Measurements from ENCODE around the gene CCDC136.

The CCDC136 gene

DNA sequence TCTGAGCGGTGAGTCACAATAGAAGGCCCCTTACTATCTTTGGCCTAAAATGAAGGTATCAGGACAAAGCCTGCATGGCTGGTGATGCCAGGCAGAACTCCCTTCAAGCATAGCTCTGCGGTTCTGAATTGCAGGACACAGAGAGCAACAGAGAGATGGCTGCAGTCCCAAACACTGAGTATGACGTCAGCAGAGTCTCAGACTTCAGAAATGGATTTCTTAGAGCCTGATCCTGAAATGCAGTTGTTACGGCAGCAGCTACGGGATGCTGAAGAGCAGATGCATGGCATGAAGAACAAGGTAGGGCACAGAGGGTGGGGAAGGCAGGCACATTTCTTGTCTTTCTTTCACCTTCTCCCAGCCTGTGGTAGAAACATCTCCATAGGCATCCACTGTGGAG lies 13.5 kb downstream of the CCDC136 start:
- DNase-seq (ENCODE audit: low read depth): no peak

GRCh38 chr7:128807191-128807590 lies 15.4 kb downstream of the CCDC136 start:
- DNase-seq (ENCODE audit: low read depth): no peak

DNA sequence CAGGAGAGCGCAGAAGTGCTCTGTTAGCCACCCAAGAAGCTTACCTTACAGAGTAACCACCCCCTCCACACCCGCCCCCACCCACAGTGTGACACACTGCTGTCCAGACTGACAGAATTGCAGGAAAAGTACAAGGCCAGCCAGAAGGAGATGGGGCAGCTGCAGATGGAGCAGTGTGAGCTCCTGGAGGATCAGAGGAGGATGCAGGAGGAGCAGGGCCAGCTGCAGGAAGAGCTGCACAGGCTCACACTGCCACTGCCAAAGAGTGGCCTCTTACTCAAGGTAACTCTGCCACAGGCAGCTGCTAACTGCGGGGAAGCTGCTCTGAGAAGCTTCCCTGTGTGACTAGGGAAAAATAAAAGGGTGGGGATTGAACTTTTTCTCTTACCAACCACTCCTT lies 17.6 kb downstream of the CCDC136 start:
- no peak for DNase-seq (ENCODE audit: low read depth)

- DNase-seq (ENCODE audit: low read depth): no peak
Observed at GRCh38 chr7:128810473-128810872, 18.7 kb downstream of the CCDC136 start.

- DNase-seq (ENCODE audit: low read depth): no peak
Observed at GRCh38 chr7:128810997-128811396, 19.2 kb downstream of the CCDC136 start.

DNA sequence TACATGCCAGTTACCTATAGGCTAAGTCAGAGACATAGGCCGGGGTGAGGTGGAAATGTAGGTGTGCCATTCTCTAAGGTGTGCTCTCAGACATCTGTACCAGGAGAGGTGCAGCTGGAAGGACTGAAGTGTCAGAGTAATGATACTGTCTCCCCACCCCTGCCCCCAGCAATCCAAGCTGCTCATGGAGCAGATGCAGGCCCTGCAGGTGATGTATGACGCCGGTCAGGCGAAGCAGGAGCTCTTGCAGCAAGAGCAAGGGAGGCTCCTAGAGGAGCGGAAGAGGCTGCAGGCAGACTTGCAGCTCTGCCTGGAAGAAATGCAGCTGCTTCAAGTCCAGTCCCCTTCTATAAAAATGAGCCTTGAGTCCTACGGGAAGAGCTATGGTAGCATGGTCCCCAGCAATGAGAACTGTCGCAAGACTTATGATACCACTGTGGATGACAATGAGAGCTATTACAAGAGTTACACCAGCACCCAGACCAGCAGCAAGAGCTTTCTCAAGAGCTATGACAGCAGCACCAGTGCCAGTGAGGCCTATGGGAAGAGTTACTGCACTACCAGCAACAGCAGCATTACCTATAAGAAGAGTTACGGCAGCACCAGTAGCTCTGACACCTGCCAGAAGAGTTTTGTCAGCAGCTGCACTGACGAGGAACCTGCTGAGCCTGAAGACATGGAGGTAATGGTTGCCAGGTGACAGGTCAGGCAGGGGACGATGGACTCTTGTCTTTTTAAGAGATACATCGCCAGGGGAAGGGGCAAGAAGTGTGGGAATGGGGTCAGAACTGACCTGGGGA lies 20.1 kb downstream of the CCDC136 start:
- DNase-seq (ENCODE audit: low read depth): no peak

DNA sequence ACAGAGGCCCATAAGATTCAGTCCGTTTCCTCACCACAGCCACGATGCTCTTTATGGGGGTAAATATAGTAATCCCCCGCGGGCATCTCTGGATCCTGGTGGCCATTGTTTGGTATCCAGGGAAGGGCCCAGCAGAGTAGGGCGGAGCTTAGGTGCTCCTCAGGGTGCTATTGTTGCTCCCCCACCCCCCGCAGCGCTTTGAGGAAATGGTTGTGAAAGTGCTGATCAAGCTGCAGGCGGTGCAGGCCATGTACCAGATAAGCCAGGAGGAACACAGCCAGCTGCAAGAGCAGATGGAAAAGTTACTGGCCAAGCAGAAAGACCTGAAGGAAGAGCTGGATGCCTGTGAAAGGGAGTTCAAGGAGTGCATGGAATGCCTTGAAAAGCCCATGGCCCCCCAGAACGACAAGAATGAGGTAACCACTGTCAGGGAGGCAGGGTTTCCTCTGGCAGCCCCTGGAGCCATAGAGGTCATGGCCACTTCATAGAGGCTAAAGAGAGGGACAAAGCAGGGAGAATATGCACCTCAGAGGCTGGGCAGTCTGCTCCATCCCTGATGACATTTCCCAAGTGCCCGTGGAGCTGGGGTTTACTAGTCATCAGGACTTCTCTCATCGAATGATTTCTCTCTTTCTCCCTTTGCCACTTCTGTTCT lies 20.9 kb downstream of the CCDC136 start:
- no peak for DNase-seq (ENCODE audit: low read depth)

DNA sequence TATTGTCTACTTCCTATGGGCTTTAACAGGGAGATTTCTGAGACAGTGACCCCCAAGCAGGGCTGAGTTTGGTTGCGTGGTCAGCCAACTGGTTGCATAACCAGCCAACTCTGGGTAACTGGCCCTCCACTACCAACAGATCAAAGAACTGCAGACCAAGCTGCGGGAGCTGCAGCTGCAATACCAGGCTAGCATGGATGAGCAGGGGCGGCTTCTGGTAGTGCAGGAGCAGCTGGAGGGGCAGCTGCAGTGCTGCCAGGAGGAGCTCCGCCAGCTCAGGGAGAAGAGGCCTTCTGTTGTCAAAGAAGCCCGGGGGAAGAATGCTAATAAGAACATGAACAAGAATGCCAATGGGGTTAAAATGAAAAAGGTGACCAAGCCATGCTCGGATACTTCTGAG lies 22.7 kb downstream of the CCDC136 start:
- no peak for DNase-seq (ENCODE audit: low read depth)

GRCh38 chr7:128815289-128815942 lies 23.6 kb downstream of the CCDC136 start:
- DNase-seq (ENCODE audit: low read depth): no peak

DNA sequence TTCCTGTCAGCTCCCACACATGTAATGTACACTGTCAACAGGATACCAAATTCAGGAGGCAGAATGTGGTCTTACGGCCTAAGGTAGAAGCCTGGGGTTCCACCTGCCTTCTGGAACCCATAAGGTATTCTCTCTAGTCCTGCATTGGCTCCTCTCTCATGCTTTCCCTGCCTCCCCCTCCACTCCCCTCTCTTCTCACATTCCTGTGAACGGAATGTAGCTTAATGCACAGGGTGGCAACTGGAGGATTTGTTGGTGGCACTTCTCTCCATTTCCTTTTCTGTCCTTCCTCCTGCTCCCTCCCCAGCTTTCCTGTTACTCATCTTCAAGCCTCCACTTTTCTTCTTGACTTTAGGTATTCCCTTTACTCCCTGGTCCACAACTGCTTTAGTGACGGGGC lies 26.9 kb downstream of the CCDC136 start:
- DNase-seq (ENCODE audit: low read depth): no peak

DNA sequence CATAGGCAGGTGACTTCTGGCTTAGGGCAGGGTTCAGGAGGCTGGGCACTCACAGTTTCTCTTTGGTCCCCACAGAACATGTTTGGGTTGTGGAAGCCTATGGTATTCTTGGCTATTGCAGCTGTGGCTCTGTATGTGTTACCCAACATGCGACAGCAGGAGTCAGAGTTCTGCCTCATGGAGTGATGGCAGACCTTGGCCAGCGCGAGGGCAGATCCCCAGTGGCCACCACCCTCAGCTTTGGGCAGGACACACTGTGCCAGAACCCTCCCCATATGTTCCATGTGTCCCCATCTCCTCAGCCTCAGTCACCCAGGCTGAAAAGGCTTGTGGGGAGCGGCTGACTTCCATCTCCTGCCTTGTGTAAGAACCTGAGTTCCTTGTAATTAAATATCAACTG lies 30.0 kb downstream of the CCDC136 start:
- no peak for DNase-seq (ENCODE audit: low read depth)

- DNase-seq (ENCODE audit: low read depth): no peak
Observed at GRCh38 chr7:128826512-128826911, 34.7 kb downstream of the CCDC136 start.

DNA sequence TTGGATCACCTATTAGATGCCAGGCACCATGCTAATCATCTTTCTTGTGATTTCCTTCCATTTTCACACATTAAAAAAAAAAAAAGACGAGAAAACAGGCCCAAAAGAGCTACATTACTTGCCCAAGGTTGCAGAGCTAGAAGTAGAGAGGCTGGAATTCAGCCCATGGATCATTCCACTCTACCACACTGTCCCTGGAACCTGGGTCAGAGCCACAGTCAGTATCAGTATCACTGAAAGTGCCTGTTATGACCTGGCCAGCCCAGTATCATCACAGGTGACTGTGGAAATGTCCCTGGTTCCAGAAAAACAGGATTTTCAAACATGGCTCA lies 35.1 kb downstream of the CCDC136 start:
- DNase-seq (ENCODE audit: low read depth): no peak

- no peak for DNase-seq (ENCODE audit: low read depth)
Observed at GRCh38 chr7:128827248-128827958, 35.6 kb downstream of the CCDC136 start.

GRCh38 chr7:128827971-128828711 lies 36.4 kb downstream of the CCDC136 start:
- DNase-seq (ENCODE audit: low read depth): no peak

DNA sequence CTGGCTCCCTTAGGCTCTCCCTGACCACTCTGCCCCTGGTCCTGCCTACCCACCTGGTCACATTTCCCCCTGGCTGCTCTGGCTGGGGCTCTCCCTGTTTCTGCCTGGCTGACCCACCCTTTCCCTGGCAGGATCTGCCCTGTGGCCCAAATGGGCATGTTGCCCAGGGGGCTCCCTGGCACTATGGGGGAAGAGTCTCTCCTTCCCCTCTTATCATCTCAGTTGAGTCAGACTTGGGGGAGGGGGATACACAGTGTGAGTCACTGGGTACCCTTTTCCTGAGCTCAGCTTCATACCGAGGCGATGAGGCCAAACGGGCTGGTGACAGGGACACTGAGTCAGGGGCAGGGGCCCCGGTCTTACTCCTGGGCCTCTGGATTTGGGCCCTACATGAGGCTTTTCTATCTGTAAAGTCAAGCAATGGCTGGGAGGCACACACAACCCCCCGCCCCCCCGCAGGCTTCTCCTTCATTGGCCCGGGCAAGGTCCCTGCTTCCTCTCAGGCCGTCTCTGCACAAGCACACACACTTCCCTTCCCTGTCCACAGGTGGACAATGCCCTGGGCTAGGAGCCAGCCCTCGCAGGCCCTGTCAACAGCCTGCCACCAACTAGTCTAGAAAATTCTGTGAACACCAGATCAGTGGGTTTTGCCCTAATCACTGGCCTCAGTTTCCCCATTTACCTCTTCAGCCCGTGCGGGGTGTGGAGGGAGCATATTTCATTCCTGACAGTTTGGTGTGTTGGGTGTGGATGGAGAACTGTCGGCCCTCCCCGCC lies 37.8 kb downstream of the CCDC136 start:
- DNase-seq (ENCODE audit: low read depth): no peak

DNA sequence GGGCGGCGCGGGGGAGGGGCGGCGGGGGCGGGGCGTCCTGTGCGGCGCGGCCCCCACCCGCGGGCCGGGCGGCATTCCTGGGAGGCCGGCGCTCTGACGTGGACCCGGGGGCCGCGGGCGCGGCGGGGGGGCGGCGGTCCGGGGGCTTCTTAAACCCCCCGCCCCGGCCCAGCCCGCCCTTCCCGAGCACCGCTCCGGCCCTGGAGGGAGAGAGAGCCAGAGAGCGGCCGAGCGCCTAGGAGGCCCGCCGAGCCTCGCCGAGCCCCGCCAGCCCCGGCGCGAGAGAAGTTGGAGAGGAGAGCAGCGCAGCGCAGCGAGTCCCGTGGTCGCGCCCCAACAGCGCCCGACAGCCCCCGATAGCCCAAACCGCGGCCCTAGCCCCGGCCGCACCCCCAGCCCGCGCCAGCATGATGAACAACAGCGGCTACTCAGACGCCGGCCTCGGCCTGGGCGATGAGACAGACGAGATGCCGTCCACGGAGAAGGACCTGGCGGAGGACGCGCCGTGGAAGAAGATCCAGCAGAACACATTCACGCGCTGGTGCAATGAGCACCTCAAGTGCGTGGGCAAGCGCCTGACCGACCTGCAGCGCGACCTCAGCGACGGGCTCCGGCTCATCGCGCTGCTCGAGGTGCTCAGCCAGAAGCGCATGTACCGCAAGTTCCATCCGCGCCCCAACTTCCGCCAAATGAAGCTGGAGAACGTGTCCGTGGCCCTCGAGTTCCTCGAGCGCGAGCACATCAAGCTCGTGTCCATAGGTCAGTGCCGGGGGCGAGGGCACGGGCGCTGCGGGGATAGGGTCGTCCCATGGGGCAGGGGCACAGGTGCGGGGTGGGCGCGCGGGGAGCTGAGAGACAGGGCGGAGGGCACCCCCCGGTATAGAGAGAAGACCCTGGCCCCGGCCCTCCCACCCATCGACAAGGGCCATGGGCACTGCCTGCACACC lies 38.7 kb downstream of the CCDC136 start, which contains the start of gene FLNC:
TSS of gene FLNC (plus strand) at position 176 of the 947 bp plus-strand sequence. CDS start at position 408, 232 bp downstream.
- DNase-seq (ENCODE audit: low read depth): peak; percentile 25

DNA sequence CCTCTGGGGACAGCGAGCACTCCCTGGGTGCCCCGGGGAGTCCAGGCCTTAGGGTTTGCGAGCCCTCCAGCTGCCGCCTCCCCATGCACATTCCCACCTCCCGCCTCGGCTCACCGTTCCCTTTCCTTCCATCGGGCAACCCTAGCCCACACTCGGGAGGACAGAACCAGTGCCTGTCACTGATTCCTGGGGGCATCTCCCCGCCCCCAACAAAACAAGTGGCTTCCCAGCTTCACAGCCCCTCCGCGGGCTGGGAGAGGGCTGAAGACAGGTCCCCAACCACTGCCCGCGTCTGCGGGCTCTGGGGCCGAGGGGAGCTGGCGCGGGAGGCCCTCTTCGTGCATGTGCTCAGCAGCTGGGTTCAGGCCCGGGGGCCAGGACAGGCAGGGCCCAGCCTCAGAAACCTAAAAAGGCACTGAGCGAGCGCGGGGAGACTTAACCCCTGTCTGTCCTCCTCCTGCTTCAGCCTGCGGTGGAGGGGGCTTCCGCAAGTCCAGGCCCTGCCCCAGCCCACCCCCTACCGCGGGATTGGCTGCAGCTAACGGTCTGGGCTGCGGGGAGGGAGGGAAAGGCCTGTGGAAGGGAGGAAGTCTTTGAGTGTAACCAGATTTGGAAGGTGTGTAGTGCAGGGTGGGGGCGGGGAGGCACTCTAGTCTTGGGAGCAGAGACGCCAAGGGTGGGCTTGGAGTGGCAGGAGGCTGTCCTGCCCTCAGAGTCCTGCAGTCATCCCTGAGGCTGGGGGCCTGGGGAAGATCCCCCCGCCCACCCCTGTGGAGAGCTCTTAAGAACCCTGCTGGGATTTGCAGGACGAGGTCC lies 39.6 kb downstream of the CCDC136 start:
- no peak for DNase-seq (ENCODE audit: low read depth)

Data from activated T-cell treated with anti-CD3 and anti-CD28 coated beads for 48 hours (primary cell).